Activated CD8-positive, alpha-beta memory T cell treated with anti-CD3 and anti-CD28 coated beads, Interleukin-2, amount 50 U/mL, for 24 hours (primary cell): ENCODE data around the gene ABHD2.

Experiments
- DNase-seq: peaks from one replicate; pipeline ENCODE4 v3.0.0-alpha.2; 2020; ENCODE audit errors: extremely low read depth

ABHD2 gene

DNA sequence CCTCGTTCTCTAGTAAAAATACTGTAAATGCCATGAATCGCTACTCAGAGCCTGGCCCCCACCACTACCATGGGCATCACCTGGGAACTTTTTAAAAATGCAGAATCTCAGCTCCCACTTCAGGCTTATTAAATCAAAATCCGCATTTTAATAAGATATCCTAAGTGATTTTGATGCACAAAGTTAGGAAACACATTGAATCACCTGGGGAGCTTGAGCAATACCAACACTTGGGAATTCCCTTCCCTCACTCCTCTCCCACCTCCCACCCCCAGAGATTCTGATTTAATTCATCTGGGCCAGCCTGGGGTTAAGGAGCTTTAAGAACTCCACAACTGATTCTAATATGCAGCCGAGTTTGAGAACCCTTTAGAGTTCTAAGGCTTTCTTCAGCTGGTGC, 106.4 kb downstream of the ABHD2 start:
- DNase-seq: no peak

DNA sequence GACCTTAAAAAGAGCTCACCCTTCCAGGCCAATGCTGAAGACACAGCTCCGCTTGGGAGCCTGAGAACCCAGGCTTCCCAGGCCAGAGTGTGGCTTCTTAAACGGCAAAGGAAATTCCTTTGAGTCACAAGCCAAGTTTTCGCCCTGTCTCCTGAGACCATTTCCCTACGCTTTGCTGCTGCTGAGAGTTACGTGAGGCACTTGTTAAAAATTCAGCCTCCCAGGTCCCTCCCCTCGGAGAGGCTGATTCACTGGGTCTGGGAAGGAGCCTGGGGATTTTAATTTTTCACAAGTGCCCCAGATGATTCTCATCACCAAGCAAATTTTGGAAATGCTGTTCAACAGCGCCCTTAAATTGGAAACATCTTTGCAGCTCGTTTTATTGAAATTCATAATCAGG, 107.6 kb downstream of the ABHD2 start:
- no peak for DNase-seq

DNA sequence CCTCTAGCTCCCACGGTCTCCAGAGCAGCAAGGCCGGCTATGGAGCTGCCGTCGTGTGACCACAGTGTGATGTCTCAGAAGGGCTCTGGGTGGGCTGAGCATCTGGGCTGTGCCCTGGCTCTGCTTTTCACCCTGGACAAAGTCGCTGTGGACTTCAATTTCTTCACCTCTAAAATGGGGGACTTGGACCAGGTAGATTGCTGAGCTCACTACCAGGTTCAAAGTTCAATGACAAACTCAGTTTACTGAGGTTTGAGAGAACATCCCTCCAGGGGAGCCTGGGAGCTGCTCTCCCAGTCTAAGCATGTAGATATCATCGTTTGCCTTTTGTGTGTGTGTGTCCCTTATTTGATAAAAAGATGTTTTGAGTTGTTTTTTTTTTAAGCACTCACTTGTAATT, 108.0 kb downstream of the ABHD2 start:
- DNase-seq: no peak

DNA sequence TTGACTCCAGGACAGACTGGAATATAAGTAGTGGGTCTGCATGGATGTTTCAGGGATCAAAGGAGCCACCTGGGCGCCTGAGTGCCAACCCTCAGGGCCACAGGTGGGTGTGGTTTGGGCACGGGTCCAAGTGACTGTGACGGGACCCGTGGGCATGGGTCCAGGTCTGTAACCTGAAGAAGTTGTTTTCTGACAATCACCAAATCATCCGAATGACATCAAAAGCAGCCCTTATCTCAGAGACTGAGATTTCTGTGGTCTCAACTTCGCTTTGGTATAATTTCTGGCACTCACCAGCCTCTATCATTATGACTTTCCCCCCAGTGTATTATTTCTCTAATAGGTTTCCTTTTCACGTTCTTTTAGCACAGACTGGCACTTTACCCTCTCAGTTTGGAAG, 108.7 kb downstream of the ABHD2 start:
- no peak for DNase-seq

DNA sequence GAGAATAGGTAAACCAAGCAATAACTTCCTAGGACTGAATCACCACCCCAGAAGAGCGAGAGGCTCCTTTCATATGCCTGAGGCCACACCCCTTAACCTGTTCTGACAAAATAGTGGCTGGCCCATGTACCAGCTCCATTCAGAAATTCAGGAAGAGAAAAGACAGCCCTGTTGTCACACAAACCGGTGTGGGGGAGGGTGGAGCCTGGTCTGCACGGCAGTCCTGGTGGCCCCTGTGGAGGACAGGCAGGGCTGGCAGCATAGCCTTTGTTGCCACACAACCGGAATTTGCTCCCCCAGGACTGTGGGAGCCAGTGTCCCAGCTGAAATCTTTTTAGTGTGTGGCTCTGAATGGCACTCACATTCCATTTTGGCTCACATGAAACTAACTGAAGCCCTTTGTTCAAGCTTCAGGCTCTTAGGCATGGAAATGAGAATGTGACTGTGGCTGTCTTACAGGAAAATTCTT, 109.3 kb downstream of the ABHD2 start:
- no peak for DNase-seq

DNA sequence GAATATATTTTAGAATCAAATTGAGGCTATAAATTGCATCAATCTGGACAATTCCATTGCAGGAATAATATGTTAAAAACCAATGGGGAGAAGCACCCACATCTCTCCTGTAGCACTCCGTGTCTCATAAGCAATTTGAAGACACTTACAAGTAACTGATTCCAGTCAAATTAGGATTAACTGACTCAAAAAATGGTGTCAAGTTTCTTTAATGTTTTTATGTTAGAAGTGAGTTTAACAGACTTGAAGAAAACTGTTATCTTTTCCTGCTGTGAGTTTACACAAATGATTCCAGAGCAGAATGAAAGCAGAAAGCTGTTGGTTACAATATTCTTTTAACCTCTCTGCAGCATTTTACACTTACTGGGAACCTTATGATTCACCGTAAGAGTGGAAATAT, 109.9 kb downstream of the ABHD2 start:
- DNase-seq: no peak

DNA sequence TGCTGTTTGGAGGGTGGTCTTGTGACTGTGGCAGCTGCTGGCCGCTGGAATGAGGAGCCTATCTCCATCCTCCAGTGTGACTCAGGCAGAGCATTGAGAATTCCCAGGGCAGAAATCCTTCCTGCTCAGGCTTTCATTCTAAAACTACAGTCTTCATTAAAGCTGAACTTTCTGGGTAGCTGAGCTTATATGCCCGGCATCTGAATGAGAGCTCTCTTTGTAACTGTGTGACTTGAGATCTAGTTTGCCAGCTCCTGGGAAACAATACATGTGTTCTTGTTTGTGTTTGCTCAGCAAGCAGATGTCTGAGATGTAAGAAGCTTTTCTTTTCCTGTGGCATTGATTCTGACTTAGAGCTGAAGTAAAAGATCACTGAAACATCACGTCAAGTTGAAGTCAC, 110.7 kb downstream of the ABHD2 start:
- DNase-seq: no peak

DNA sequence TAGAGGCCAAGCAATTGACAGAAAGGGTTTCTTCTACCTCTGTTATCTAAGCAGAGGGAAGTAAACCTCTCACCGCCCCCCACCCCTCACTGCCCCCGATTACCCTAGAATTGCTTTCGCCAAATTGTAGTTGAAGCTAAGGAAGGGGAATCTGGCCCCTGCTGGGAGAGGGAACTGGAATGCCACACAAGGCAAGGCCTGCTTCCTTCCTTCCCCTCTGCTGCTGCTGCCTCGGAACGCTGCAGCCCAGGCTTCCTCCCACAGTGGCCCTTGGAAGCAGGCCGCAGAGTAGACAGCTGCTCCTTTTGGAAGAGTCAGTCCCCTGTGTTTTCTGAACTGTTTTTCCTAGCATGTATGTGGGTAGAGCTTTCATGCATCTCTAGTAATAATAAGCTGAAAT, 111.5 kb downstream of the ABHD2 start:
- DNase-seq: no peak

DNA sequence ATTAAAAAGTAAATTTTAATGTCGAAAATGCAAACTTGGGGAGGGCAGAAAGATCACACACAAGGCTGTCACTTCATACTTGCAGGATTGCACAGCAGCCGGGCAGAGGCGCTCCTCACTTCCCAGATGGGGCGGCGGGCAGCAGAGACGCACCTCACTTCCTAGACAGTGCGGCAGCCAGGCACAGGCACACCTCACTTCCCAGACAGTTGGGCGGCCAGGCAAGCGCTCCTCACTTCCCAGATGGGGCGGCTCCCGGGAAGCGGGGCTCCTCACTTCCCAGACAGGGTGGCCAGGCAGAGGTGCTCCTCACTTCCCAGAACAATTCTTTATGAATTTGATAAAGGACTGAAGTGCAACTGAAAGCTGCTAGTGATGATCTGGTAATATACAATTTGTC, 111.9 kb downstream of the ABHD2 start:
- no peak for DNase-seq

DNA sequence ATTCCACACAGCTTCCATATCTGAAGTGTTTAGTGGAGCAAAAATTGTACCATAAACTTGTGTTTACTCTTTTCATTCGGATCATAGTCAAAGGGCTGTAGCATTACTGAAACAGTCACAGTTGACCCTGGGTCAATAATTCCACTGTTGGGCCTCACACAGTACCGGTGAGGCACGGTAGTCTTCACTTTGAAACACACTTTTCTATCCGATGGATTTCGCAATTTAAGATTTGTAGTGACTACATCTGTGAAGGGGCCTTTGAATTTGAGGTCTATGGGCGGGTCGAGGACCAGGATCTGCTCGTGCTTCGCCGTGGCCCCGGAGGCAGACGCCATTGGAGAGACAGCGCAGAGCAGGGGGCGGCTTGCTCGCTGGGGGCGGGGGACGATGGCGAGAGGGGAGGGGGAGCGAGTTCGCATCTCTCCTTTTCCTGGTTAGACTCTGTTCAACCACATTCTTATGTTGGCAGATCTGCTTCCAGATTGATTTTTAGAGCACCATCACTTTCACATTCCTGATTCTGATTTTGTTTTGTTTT, 113.3 kb downstream of the ABHD2 start:
- DNase-seq: no peak

DNA sequence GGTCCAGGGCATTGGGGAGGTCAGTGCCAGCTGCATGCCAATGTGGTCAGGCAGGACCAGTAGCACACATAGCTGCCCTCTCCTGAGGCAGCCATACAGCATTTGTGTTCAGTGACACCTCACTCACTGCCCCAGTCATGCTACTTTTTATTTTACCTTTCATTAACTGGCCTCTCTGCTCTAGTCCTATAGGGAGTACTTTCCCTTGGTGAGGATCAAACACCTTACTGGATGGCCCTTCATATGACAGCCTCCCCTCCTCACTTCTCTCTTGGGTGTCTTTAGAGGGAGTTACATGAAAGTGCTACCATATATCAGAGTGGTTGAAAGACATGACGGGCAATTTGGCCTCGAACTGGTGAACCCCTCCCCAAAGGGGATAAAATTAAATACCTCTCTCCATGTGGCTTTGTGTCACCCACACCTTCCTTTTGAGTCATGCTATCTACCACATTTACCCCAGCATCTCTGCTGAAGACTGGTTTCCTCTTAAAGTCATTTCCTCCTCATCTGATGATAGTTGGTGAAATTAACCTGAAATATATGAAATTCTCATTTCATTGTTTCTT, 115.5 kb downstream of the ABHD2 start:
- DNase-seq: peak; percentile 14

DNA sequence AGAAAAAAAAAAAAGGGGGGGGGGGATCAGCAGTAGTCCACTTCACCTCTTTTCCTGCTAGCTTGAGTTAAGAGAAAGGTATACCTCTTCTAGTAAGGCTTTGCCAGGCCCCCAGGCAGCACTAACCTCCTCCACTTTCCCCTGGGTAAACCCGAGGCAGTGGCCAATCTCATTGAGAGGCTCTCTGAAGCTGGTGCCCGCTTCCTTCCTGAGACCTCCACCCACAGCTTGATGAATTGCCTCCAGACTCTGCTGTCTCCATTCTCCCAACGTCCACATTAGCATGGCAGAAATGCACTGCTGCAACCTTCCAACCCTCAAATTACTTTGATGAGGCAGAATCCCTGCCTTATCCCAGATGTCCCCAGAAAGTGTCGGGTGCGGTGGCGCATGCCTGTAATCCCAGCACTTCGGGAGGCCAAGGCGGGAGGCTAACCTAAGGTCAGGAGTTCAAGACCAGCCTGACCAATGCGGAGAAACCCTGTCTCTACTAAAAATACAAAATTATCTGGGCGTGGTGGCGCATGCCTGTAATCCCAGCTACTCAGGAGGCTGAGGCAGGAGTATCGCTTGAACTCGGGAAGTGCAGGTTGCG, 117.8 kb downstream of the ABHD2 start:
- DNase-seq: no peak

DNA sequence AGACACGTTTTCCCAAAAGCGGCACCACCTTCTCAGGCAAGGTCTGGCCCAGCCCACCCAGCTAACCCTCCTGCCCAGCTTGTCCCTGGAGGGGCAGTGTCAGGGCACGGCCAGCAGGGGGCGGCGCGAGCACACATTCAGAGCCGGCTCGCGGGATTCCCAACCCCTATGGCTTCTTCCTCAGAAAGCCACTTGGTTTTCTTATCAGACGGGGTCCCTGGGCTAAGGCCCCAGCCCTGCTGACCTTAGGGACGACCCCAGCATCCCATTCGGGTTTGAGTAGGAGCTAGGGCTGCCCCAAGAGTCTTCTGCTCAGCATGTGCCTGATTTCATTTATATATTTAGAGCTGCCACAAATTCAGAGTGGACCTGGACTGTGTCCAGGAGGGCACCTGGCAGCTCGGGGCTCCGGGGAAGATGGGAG, 118.7 kb downstream of the ABHD2 start:
- peak; percentile 54 for DNase-seq

DNA sequence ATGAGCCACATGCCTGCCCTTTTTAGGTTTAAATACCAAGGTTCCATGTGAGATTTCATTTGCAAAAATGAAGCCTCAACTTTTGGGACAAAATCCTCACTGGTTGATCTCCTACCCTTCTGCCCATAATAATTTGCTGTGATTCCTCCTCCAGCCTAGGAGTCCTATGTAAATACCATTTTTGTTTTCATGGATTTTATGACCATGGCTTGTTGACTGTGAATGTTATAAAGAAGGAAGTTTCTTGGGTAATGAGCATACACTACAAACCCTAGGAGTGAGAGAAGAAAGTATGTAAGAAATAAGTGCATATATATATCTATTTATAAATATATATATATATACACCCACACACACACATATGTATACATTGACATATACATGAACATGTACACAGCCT, 120.0 kb downstream of the ABHD2 start:
- DNase-seq: no peak

DNA sequence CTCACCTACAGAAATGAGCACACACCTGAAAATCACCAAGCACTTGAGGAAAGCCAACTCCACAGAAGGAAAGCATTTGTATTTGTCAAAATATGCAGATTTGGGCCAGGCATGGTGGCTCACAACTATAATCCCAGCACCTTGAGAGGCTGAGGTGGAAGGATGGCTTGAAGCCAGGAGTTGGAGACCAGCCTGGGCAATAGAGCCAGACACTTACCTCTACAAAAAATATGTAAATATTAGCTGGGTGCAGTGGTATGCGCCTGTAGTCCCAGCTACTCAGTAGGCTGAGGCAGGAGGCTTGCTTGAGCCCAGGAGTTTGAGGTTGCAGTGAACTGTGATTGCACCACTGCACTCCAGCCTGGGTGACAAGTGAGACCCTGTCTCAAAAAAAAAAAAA, 120.8 kb downstream of the ABHD2 start:
- DNase-seq: no peak

DNA sequence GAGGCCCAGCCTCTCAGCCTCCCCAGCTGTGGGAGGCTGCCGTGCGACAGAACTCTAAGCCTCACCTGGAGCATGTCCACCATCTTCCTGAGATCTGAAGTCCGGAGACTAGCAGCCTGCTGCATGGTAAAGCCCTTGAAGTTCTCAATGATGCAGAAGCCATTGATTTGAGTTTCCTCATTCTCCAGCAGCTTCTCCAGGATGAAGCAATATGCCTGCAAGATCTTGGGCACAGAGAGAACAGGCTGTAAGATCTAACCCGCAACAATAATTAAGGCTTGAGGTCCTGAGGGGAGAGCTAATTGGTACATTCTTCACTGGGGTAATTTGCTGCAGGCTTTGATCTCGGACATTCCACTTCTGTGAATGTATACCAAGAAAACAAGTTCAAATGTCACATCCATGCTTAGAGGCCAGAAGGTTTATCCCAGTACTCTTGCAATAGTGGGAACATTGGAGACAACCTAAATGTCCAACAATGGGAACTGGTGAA, 123.5 kb downstream of the ABHD2 start:
- no peak for DNase-seq

DNA sequence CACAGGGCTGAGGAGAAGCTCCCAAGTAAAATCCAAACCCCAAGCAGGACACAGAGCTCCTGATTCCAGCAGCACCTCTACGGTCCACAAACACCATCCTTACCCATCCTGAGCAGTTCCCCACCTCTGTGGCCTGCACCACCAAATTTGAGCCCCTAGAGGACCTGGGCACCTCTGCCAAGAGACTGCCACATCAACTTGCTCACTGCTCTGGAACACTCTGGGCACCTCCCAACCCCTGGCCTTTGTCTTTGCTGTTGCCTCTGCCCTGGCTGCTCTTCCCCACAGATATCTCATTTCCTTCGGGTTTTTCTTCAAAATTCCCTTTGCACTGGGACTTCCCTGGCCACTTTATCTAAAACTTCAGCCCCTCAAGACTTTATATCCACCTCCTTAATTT, 127.4 kb downstream of the ABHD2 start:
- DNase-seq: no peak

DNA sequence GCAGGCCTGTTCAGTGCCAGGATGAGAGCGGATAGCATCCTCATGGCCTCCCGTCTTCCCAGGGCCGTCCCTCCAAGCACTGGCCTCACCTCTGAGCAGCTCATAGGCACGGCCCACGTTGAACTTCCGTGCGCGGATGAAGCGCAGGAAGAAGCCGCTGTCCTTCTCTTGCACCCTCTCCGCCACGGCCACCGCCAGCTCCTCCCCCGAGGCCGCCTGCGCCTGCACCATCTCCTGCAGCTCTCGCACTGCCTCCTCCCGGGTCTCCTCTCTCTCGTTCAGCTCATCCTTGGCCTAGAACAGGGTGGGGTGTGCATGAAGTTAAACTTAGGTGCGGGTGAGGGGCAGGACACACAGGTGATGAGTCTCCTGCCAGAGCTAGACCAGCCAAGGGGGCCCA, 128.8 kb downstream of the ABHD2 start:
- no peak for DNase-seq

DNA sequence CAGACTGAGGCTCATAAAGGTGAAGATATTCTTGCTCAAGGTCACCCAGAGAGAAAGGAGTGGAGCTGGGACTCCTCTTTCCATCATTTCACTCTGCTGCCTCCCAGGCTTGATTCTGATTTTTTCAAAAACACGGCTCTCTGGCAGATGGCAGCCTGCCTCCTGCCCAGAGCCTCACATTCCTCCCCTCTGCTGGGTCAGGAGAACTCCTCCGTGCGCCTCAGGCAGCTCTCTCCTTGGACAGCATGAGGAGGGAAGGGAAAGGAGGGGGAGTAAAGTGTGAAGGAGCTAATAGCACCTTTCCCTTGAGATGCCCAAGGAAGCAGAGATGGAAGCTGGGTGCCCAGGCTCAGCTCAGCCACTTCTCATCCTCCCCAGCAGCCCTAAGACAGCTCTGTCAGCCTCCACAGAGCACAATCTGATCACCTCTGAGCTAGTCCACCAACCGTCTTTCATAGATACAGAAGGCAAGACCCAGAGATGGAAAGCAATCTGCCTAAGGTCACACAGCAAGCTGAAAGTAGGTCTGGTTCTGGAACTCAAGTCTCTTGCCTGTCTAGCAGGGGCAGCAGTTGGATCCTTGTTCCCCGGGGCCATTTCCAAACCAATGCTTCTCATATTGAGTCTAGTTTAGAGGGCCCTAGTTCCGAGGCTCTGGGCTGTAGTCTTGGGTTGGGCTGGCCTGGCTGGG, 129.6 kb downstream of the ABHD2 start:
- no peak for DNase-seq

DNA sequence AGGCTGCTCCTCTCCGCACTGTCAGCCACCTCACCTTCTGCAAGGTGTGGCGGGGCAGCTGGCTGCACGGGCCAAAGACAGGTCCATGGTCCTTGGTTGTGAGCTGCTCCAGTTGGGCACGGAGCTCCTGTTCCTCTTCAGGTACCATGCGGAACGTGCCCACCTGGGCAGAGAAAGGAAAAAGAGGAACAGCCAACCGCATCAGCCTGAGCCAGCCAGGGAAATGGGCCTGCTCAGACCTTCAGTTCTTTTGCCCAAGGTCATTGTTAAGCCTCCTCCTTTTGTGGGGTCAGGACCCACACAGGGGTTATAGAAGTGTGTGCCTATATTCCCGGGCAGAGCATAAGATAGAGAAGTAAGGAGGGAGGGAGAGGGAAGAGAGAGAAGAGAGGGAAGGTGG, 130.3 kb downstream of the ABHD2 start:
- no peak for DNase-seq

DNA sequence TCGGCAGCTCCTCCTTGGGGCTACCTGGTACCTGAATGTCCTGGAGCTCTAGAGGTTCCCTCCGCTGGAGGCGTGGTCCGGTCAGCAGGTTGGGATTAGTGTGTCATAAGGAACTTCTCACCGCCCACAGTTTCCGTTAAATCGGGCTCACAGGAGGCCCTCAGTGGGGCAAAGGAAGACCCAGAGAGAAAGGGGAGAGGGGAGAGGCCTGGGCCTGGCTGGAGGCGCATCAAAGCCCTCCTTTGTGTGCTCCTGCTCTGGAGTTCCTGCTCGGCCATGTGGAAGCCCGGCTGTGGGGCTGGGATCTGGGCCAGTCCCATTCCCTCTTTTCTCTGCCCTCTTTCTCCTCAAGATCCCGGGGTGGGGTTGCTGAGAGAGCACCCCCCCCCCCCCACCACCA, 133.3 kb downstream of the ABHD2 start, which contains the start of gene RLBP1:
Gene RLBP1, minus strand, starts transcription at position 37 of the 400 bp plus-strand sequence. CDS start 2,604 bp downstream, outside the sequence.
- no peak for DNase-seq

DNA sequence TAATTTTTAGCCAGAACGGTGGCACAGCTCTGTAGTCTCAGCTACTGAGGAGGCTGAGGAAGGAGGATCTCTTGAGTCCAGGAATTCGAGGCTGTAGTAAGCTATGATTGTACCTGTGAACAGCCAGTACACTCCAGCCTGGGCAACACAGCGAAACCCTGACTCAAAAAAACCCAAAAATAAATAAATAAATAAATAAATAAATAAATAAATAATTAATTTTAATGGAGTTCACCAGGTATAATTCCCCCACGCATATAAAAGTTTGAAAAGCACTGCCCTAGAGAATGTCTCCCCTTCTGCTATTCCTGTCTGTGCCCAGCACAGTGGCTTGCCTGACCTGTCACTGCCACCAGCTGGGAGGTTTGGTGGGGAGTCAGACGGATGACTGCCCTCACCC, 137.3 kb downstream of the ABHD2 start:
- DNase-seq: no peak
